Fibroblast of lung (primary cell): ENCODE measurements around the gene PLEKHO2.
"Not testable (repeated sequence)": the region's sequence is repeated elsewhere in the genome, so short reads cannot be mapped to it uniquely, and the experiment has no call there.

Experiments used
- EZH2 ChIP-seq: IDR thresholded peaks from 2 replicates; pipeline ENCODE4 v1.5.1; 2012; ENCODE audit warnings: low read length, control low read depth, mild to moderate bottlenecking; ENCODE audit errors: missing control alignments
- TF ChIP-seq, protein P1 (sequence below), 2 donors: IDR thresholded peaks in 1 of 2; conservative IDR thresholded peaks in 1 of 2; 1 replicate in 1 of 2; 2 replicates in 1 of 2; pipeline ENCODE4 v1.5.1; 2011 to 2012; ENCODE audit warnings: low read length in 2 of 2, control low read depth in 1 of 2, inconsistent platforms in 1 of 2, low read depth in 1 of 2, mild to moderate bottlenecking in 1 of 2

DNA sequence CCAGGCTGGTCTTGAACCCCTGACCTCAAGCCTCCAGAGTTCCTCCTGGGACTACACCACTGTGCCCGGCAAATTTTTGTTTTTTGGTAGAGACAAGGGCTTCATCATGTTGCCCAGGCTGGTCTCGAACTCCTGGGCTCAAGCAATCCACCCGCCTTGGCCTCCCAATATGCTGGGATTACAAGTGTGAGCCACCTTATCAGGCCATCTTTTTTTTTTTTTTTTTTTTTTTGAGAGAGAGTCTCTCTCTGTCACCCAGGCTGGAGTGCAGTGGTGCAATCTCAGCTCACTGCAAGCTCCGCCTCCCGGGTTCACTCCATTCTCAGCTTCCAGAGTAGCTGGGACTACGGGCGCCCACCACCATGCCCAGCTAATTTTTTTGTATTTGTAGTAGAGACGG lies 27.4 kb upstream of the PLEKHO2 start:
- TF ChIP-seq, protein P1, sequence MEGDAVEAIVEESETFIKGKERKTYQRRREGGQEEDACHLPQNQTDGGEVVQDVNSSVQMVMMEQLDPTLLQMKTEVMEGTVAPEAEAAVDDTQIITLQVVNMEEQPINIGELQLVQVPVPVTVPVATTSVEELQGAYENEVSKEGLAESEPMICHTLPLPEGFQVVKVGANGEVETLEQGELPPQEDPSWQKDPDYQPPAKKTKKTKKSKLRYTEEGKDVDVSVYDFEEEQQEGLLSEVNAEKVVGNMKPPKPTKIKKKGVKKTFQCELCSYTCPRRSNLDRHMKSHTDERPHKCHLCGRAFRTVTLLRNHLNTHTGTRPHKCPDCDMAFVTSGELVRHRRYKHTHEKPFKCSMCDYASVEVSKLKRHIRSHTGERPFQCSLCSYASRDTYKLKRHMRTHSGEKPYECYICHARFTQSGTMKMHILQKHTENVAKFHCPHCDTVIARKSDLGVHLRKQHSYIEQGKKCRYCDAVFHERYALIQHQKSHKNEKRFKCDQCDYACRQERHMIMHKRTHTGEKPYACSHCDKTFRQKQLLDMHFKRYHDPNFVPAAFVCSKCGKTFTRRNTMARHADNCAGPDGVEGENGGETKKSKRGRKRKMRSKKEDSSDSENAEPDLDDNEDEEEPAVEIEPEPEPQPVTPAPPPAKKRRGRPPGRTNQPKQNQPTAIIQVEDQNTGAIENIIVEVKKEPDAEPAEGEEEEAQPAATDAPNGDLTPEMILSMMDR (conservative IDR thresholded peaks at IDR 0.05 in 1 of 2, IDR thresholded peaks at IDR 0.05 in 1 of 2; ENCODE audit: low read depth in 1 of 2, low read length in 2 of 2), result not testable (repeated sequence)
- not testable (repeated sequence) for TF ChIP-seq EZH2
